ENCODE data around the gene HJURP.

DNA sequence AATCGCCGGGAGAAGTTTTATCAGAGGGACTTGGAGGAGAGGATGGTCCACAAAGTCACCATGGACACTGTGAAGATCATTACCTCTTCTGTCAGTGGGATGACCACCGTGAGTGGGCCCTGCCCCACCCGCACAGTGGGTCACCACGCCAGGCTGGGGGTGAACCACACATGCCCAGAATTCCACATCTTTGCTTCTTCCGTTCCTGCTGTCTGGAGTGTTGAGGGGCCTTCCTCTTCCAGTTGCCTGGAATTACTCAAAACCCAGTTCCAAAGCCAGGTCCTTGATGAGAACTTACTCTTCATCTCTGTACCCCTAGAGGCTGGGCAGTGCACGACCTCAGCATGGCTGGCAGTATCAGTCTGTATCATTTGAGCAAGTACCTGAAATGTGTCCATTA is 54.1 kb downstream of the HJURP start:
- TF ChIP-seq, protein P1, sequence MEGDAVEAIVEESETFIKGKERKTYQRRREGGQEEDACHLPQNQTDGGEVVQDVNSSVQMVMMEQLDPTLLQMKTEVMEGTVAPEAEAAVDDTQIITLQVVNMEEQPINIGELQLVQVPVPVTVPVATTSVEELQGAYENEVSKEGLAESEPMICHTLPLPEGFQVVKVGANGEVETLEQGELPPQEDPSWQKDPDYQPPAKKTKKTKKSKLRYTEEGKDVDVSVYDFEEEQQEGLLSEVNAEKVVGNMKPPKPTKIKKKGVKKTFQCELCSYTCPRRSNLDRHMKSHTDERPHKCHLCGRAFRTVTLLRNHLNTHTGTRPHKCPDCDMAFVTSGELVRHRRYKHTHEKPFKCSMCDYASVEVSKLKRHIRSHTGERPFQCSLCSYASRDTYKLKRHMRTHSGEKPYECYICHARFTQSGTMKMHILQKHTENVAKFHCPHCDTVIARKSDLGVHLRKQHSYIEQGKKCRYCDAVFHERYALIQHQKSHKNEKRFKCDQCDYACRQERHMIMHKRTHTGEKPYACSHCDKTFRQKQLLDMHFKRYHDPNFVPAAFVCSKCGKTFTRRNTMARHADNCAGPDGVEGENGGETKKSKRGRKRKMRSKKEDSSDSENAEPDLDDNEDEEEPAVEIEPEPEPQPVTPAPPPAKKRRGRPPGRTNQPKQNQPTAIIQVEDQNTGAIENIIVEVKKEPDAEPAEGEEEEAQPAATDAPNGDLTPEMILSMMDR (IDR thresholded peaks at IDR 0.05 in 4 of 5, conservative IDR thresholded peaks at IDR 0.05 in 1 of 5): no peak
- no peak for TF ChIP-seq POLR2A (IDR thresholded peaks at IDR 0.05)
